ENCODE results near the gene CMSS1. TPM values are rescaled to one million over a fixed set of nuclear protein-coding genes. Genes with fewer than 3 reads are reported as not detected.

The CMSS1 gene
- total and polyA plus RNA-seq, 8 donors, result 2.7 to 33.3 (median 22.1) TPM

- peak in 1 of 2 donors; percentile 49 for DNase-seq
- Histone ChIP-seq H3K9me3 (no peaks in the 10 kb centered on the region), H3K36me3 (no peaks in the 10 kb centered on the region), H3K27me3 (no peaks in the 10 kb centered on the region), H3K4me1 (peaks cover 15 to 66% (median 31%) of the 10 kb centered on the region in 4 donors), H3K4me3 (no peak overlapping the region), H3K27ac (peak overlapping the region in 1 of 5 donors; percentile 57)
- intact Hi-C loops (cut with DNase I; ENCODE audit: low total_unique reads), result loop anchor here (10.0 kb wide), 1 partner anchor 242 kb away; no protein-coding TSS in a partner anchor
- TF ChIP-seq CTCF (IDR thresholded peaks at IDR 0.05), result no peak
- TF ChIP-seq POLR2A (IDR thresholded peaks at IDR 0.05), result no peak
- TF ChIP-seq EP300 (IDR thresholded peaks at IDR 0.05), result no peak
- no peak for TF ChIP-seq POLR2AphosphoS5 (IDR thresholded peaks at IDR 0.05)
- WGBS, 5 donors, result 21 to 37% (median 37%) methylated on average over 7 of the region's 7 CpGs
Measured at GRCh38 chr3:100076731-100077529, 259.3 kb downstream of the CMSS1 start.

- 62 to 86% (median 84%) methylated on average over 1 of the region's 1 CpG for WGBS, 5 donors
- Histone ChIP-seq H3K4me1 (peaks cover 13 to 47% (median 24%) of the 10 kb centered on the region in 4 donors), H3K27me3 (no peaks in the 10 kb centered on the region), H3K36me3 (no peaks in the 10 kb centered on the region), H3K4me3 (no peak overlapping the region), H3K27ac (no peak overlapping the region), H3K9me3 (no peaks in the 10 kb centered on the region)
- intact Hi-C loops (cut with DNase I; ENCODE audit: low total_unique reads), result loop anchor here (10.0 kb wide), 1 partner anchor 245 kb away; no protein-coding TSS in a partner anchor
- TF ChIP-seq CTCF (IDR thresholded peaks at IDR 0.05), result no peak
- TF ChIP-seq POLR2A (IDR thresholded peaks at IDR 0.05), result no peak
- no peak for TF ChIP-seq POLR2AphosphoS5 (IDR thresholded peaks at IDR 0.05)
- no peak for TF ChIP-seq EP300 (IDR thresholded peaks at IDR 0.05)
- DNase-seq, result no peak
Measured at GRCh38 chr3:100079328-100079727, 261.7 kb downstream of the CMSS1 start.

GRCh38 chr3:100080573-100080972, 262.9 kb downstream of the CMSS1 start:
- H3K36me3 ChIP-seq, result no peaks in the 10 kb centered on the region
- WGBS, 5 donors, result 19 to 66% (median 35%) methylated on average over 2 of the region's 2 CpGs

GRCh38 chr3:100081311-100081710, 263.6 kb downstream of the CMSS1 start:
- no peaks in the 10 kb centered on the region for H3K27me3 ChIP-seq
- peaks cover 10 to 34% (median 18%) of the 10 kb centered on the region in 4 donors for H3K4me1 ChIP-seq
- WGBS, 5 donors, result 34 to 59% (median 54%) methylated on average over 1 of the region's 1 CpG
- intact Hi-C loops (cut with DNase I; ENCODE audit: low total_unique reads), result no loop called here
- H3K36me3 ChIP-seq, result no peaks in the 10 kb centered on the region
- no peak for DNase-seq
- no peaks in the 10 kb centered on the region for H3K9me3 ChIP-seq
- H3K4me3 ChIP-seq, result no peak overlapping the region
- no peak overlapping the region for H3K27ac ChIP-seq
- TF ChIP-seq POLR2A (IDR thresholded peaks at IDR 0.05), result no peak
- no peak for TF ChIP-seq EP300 (IDR thresholded peaks at IDR 0.05)
- no peak for TF ChIP-seq CTCF (IDR thresholded peaks at IDR 0.05)
- no peak for TF ChIP-seq POLR2AphosphoS5 (IDR thresholded peaks at IDR 0.05)

More at GRCh38 chr3:100080573-100080972, 262.9 kb downstream of the CMSS1 start:
- Histone ChIP-seq H3K4me1 (peaks cover 13 to 41% (median 23%) of the 10 kb centered on the region in 4 donors), H3K4me3 (no peak overlapping the region), H3K27ac (no peak overlapping the region), H3K27me3 (no peaks in the 10 kb centered on the region), H3K9me3 (no peaks in the 10 kb centered on the region)
- intact Hi-C loops (cut with DNase I; ENCODE audit: low total_unique reads), result no loop called here
- no peak for DNase-seq
- TF ChIP-seq POLR2AphosphoS5 (IDR thresholded peaks at IDR 0.05) (peak in 2 of 3 donors; percentile 31 to 45), POLR2A (IDR thresholded peaks at IDR 0.05) (no peak)
